Body of pancreas (tissue), 4 donors: ENCODE measurements around the gene CES3. TPM values are rescaled to one million over a fixed set of nuclear protein-coding genes. Genes with fewer than 3 reads are reported as not detected.
"Not testable (repeated sequence)": the region's sequence is repeated elsewhere in the genome, so short reads cannot be mapped to it uniquely, and the experiment has no call there.

Source experiments
- ATAC-seq: fragments of 150-250 bp; one replicate; pipeline ENCODE4 v1.9.1; 2016
- DNase-seq, 4 donors: peaks; one replicate each; pipeline ENCODE4 v3.0.0-alpha.2; 2019
- H3K27ac ChIP-seq, 4 donors: fragments of 200-600 bp; sonication (generic); 1 replicate in 3 of 4; 2 replicates in 1 of 4; pipeline versions ENCODE4 v1.5.1 to v1.6.1; 2016 to 2019; ENCODE audit warnings: mild to moderate bottlenecking in 1 of 4, mixed read lengths in 1 of 4, moderate library complexity in 1 of 4
- H3K27me3 ChIP-seq, 2 donors: fragments of 200-600 bp; sonication (generic); one replicate each; pipeline ENCODE4 v1.6.0; 2016; ENCODE audit warnings: mild to moderate bottlenecking in 1 of 2
- H3K36me3 ChIP-seq, 2 donors: fragments of 200-600 bp; sonication (generic); replicated peaks in 1 of 2; 2 replicates each; pipeline ENCODE4 v1.5.1; 2016; ENCODE audit warnings: low read depth in 2 of 2; ENCODE audit not compliant: insufficient read depth in 1 of 2
- H3K4me1 ChIP-seq: fragments of 200-600 bp; sonication (generic); one replicate; pipeline ENCODE4 v1.6.0; 2016
- H3K4me3 ChIP-seq, 2 donors: fragments of 200-600 bp; sonication (generic); 1 replicate in 1 of 2; 2 replicates in 1 of 2; pipeline ENCODE4 v1.5.1; 2016 to 2019
- H3K9me3 ChIP-seq, 3 donors: fragments of 200-600 bp; sonication (generic); 1 replicate in 2 of 3; 2 replicates in 1 of 3; pipeline ENCODE4 v1.5.1; 2016
- POLR2A ChIP-seq, 3 donors: fragments of 450-650 bp; IDR thresholded peaks; one replicate each; pipeline ENCODE4 v1.6.1; 2016; ENCODE audit warnings: antibody characterized with exemption in 3 of 3, mild to moderate bottlenecking in 2 of 3
- WGBS, 2 donors: methylation state at CpG; one replicate each; pipeline ENCODE4 v1.1.5; 2017; 5-methylcytosine and 5-hydroxymethylcytosine counted together
- intact Hi-C: fragments of 100-400 bp; cut with DNase I; formaldehyde crosslinking; loops from one replicate; pipeline ENCODE4 v1.15.1; 2023
- total RNA-seq, 2 donors: library from RNA; depleted of rRNA; stranded (reverse); fragments of >200 nt; gene quantifications; one replicate each; pipeline ENCODE4 v1.1.0, GENCODE V29; 2016
- TF ChIP-seq, protein P1 (sequence below), 7 experiments: fragments of 450-650 bp in 4 of 7; fragments of 200-600 bp in 3 of 7; sonication (generic) in 3 of 7; IDR thresholded peaks; one replicate each; pipeline ENCODE4 v1.5.1; 2016 to 2019; ENCODE audit warnings: antibody characterized with exemption in 7 of 7

CES3 gene
- total RNA-seq, 2 donors from 2014 or later: 5.2 to 5.6 TPM

DNA sequence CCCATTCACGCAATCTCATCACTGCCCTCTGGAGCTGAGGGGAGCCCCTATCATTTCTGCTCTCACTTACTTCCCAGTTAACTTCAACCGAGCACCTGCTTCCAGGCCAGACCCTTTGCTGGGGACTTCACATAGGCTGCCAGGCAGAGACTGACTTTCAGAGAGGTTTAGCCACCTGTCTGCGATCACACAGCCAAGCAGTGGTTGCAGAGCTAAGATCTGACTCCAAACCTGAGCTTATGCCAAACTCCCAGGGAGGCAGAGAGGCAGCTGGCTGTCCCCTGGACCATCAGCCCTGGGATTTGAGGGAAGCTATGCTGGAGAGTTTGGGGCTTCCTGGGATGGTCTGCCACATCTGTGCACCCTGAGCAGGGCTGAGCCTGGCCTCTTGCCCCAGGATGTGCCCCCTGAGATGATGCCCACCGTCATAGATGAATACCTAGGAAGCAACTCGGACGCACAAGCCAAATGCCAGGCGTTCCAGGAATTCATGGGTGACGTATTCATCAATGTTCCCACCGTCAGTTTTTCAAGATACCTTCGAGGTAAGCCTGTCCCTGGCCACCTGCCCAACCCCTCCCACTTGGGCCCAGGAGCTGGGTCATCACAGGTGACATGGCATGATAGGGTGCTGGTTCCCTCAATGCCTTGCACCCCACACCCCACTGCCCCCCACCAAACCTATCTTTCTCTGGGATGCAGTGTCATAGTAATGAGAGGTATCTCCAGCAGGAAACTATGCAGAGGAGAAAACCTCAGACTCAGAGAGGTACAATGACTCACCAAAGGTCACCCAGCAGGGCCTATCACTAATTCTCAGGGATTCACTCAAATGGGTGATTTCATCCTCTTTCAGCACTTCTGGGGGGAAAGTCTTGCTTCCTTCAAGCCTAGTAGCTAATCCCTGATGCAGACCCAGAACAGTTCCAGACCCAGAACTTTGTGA, 10.0 kb downstream of the CES3 start:
- no peaks in the 10 kb centered on the region for H3K4me1 ChIP-seq
- no peaks in the 10 kb centered on the region for H3K9me3 ChIP-seq
- 56 to 61% methylated on average over 7 to 10 of the region's 10 CpGs for WGBS, 2 donors
- no peaks in the 10 kb centered on the region for H3K27me3 ChIP-seq
- DNase-seq (peak in 1 of 4 donors; percentile 41), ATAC-seq (peak; percentile 30)
- H3K36me3 ChIP-seq: no peaks in the 10 kb centered on the region
- H3K4me3 ChIP-seq: no peak overlapping the region
- no peak for TF ChIP-seq POLR2A (IDR thresholded peaks at IDR 0.05)
- TF ChIP-seq, protein P1, sequence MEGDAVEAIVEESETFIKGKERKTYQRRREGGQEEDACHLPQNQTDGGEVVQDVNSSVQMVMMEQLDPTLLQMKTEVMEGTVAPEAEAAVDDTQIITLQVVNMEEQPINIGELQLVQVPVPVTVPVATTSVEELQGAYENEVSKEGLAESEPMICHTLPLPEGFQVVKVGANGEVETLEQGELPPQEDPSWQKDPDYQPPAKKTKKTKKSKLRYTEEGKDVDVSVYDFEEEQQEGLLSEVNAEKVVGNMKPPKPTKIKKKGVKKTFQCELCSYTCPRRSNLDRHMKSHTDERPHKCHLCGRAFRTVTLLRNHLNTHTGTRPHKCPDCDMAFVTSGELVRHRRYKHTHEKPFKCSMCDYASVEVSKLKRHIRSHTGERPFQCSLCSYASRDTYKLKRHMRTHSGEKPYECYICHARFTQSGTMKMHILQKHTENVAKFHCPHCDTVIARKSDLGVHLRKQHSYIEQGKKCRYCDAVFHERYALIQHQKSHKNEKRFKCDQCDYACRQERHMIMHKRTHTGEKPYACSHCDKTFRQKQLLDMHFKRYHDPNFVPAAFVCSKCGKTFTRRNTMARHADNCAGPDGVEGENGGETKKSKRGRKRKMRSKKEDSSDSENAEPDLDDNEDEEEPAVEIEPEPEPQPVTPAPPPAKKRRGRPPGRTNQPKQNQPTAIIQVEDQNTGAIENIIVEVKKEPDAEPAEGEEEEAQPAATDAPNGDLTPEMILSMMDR (IDR thresholded peaks at IDR 0.05): no peak
- no peak overlapping the region for H3K27ac ChIP-seq
- intact Hi-C loops: loop anchor here (10.0 kb wide), 1 partner anchor 214 kb away; the partner anchor contains the start of gene MATCAP1

DNA sequence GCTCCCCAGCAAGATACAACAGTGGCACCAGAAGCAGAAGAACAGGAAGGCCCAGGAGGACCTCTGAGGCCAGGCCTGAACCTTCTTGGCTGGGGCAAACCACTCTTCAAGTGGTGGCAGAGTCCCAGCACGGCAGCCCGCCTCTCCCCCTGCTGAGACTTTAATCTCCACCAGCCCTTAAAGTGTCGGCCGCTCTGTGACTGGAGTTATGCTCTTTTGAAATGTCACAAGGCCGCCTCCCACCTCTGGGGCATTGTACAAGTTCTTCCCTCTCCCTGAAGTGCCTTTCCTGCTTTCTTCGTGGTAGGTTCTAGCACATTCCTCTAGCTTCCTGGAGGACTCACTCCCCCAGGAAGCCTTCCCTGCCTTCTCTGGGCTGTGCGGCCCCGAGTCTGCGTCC, 11.9 kb downstream of the CES3 start:
- 87 to 88% methylated on average over 9 of the region's 9 CpGs for whole genome bisulfite sequencing, 2 donors
- H3K27ac ChIP-seq: no peak overlapping the region
- no peaks in the 10 kb centered on the region for H3K36me3 ChIP-seq
- no peaks in the 10 kb centered on the region for H3K4me1 ChIP-seq
- TF ChIP-seq POLR2A (IDR thresholded peaks at IDR 0.05): no peak
- TF ChIP-seq, protein P1 (IDR thresholded peaks at IDR 0.05): no peak
- intact Hi-C loops: loop anchor here (10.0 kb wide), 1 partner anchor 212 kb away; the partner anchor contains the start of gene MATCAP1
- ATAC-seq (no peak), DNase-seq (no peak)
- H3K9me3 ChIP-seq: no peaks in the 10 kb centered on the region
- no peaks in the 10 kb centered on the region for H3K27me3 ChIP-seq
- no peak overlapping the region for H3K4me3 ChIP-seq

DNA sequence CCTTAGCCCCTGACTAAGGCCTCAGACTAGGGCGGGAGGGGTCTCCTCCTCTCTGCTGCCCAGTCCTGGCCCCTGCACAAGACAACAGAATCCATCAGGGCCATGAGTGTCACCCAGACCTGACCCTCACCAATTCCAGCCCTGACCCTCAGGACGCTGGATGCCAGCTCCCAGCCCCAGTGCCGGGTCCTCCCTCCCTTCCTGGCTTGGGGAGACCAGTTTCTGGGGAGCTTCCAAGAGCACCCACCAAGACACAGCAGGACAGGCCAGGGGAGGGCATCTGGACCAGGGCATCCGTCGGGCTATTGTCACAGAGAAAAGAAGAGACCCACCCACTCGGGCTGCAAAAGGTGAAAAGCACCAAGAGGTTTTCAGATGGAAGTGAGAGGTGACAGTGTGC, 12.7 kb downstream of the CES3 start:
- 71 to 100% methylated on average over 1 to 6 of the region's 6 CpGs for WGBS, 2 donors
- H3K4me3 ChIP-seq: no peak overlapping the region
- intact Hi-C loops: loop anchor here (10.0 kb wide), 1 partner anchor 211 kb away; the partner anchor contains the start of gene MATCAP1
- no peaks in the 10 kb centered on the region for H3K27me3 ChIP-seq
- TF ChIP-seq POLR2A (IDR thresholded peaks at IDR 0.05): no peak
- TF ChIP-seq, protein P1 (IDR thresholded peaks at IDR 0.05): no peak
- no peak for DNase-seq
- no peak for ATAC-seq
- H3K27ac ChIP-seq: no peak overlapping the region
- no peaks in the 10 kb centered on the region for H3K9me3 ChIP-seq
- no peaks in the 10 kb centered on the region for H3K36me3 ChIP-seq
- H3K4me1 ChIP-seq: no peaks in the 10 kb centered on the region

DNA sequence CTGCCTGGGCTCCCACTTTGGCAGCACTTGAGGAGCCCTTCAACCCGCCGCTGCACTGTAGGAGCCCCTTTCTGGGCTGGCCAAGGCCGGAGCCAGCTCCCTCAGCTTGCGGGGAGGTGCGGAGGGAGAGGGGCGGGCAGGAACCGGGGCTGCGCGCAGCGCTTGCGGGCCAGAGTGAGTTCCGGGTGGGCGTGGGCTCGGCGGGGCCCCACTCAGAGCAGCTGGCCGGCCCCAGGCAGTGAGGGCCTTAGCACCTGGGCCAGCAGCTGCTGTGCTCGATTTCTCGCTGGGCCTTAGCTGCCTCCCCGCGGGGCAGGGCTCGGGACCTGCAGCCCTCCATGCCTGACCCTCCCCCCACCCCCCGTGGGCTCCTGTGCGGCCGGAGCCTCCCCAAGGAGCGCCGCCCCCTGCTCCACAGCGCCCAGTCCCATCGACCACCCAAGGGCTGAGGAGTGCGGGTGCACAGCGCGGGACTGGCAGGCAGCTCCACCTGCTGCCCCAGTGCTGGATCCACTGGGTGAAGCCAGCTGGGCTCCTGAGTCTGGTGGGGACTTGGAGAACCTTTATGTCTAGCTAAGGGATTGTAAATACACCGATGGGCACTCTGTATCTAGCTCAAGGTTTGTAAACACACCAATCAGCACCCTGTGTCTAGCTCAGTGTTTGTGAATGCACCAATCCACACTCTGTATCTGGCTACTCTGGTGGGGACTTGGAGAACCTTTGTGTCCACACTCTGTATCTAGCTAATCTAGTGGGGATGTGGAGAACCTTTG, 13.3 kb downstream of the CES3 start:
- intact Hi-C loops: loop anchor here (10.0 kb wide), 1 partner anchor 210 kb away; the partner anchor contains the start of gene MATCAP1
- DNase-seq, H3K36me3 ChIP-seq, H3K27me3 ChIP-seq, ATAC-seq, H3K4me1 ChIP-seq, H3K4me3 ChIP-seq, H3K9me3 ChIP-seq, H3K27ac ChIP-seq: not testable (repeated sequence)
- WGBS, 2 donors: 58 to 75% methylated on average over 2 to 26 of the region's 32 CpGs

DNA sequence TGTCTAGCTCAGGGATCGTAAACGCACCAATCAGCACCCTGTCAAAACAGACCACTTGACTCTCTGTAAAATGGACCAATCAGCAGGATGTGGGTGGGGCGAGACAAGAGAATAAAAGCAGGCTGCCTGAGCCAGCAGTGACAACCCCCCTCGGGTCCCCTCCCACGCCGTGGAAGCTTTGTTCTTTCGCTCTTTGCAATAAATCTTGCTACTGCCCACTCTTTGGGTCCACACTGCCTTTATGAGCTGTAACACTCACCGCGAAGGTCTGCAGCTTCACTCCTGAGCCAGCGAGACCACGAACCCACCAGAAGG, 13.8 kb downstream of the CES3 start:
- WGBS, 2 donors: 50 to 52% methylated on average over 6 to 11 of the region's 11 CpGs
- not testable (repeated sequence) for H3K9me3 ChIP-seq, H3K4me3 ChIP-seq, DNase-seq, H3K36me3 ChIP-seq, H3K27me3 ChIP-seq, H3K4me1 ChIP-seq, H3K27ac ChIP-seq, ATAC-seq
- intact Hi-C loops: loop anchor here (5.0 to 10.0 kb wide), 2 partner anchors 177 to 210 kb away; partner anchors contain the start of genes B3GNT9 and MATCAP1
